Smooth muscle cell of the brain vasculature (primary cell): ENCODE measurements around the gene NCAPD3.

Source experiments
- DNase-seq: peaks from one replicate; pipeline ENCODE4 v3.0.0-alpha.2; 2012; ENCODE audit warnings: low read depth, low spot score

The NCAPD3 gene

GRCh38 chr11:134253188-134253993, 29.6 kb upstream of the NCAPD3 start, which contains the start of the genes ACAD8 and THYN1:
ACAD8 (plus strand) TSS chr11:134253568; CDS start chr11:134253601, 33 bp downstream.
THYN1 (minus strand) TSS chr11:134253352; CDS start chr11:134252882, 470 bp downstream.
- DNase-seq: peak; percentile 92

- no peak for DNase-seq
Measured at GRCh38 chr11:134252346-134253187, 28.8 kb upstream of the NCAPD3 start.

GRCh38 chr11:134250675-134251074, 26.9 kb upstream of the NCAPD3 start:
- no peak for DNase-seq

- no peak for DNase-seq
Measured at GRCh38 chr11:134250246-134250645, 26.5 kb upstream of the NCAPD3 start.

GRCh38 chr11:134248910-134249480, 25.2 kb upstream of the NCAPD3 start:
- no peak for DNase-seq

- no peak for DNase-seq
Measured at GRCh38 chr11:134246678-134247077, 22.9 kb upstream of the NCAPD3 start.

- DNase-seq: no peak
Measured at GRCh38 chr11:134246100-134246499, 22.3 kb upstream of the NCAPD3 start.

- DNase-seq: no peak
Measured at GRCh38 chr11:134245434-134245833, 21.7 kb upstream of the NCAPD3 start.

- DNase-seq: no peak
Measured at GRCh38 chr11:134244593-134244992, 20.8 kb upstream of the NCAPD3 start.

GRCh38 chr11:134243913-134244312, 20.1 kb upstream of the NCAPD3 start:
- no peak for DNase-seq

GRCh38 chr11:134242376-134242775, 18.6 kb upstream of the NCAPD3 start:
- DNase-seq: no peak

- no peak for DNase-seq
Measured at GRCh38 chr11:134240592-134240991, 16.8 kb upstream of the NCAPD3 start.

- no peak for DNase-seq
Measured at GRCh38 chr11:134238956-134239355, 15.2 kb upstream of the NCAPD3 start.

- no peak for DNase-seq
Measured at GRCh38 chr11:134237557-134237922, 13.8 kb upstream of the NCAPD3 start.

- DNase-seq: no peak
Measured at GRCh38 chr11:134236834-134237556, 13.2 kb upstream of the NCAPD3 start.

GRCh38 chr11:134235399-134235798, 11.6 kb upstream of the NCAPD3 start:
- no peak for DNase-seq

GRCh38 chr11:134233729-134234179, 10.0 kb upstream of the NCAPD3 start:
- no peak for DNase-seq

GRCh38 chr11:134231958-134232659, 8.3 kb upstream of the NCAPD3 start:
- no peak for DNase-seq

- DNase-seq: no peak
Measured at GRCh38 chr11:134230339-134230738, 6.6 kb upstream of the NCAPD3 start.

- DNase-seq: no peak
Measured at GRCh38 chr11:134229126-134229790, 5.5 kb upstream of the NCAPD3 start.
